GM18520 (cell line): ENCODE results near the gene EPHA3.

ENCODE experiments used
- ATAC-seq: cut with Tn5 transposase; IDR thresholded peaks from one replicate; pipeline ENCODE4 v1.9.1; 2021; ENCODE audit not compliant: unreplicated experiment

EPHA3 gene

DNA sequence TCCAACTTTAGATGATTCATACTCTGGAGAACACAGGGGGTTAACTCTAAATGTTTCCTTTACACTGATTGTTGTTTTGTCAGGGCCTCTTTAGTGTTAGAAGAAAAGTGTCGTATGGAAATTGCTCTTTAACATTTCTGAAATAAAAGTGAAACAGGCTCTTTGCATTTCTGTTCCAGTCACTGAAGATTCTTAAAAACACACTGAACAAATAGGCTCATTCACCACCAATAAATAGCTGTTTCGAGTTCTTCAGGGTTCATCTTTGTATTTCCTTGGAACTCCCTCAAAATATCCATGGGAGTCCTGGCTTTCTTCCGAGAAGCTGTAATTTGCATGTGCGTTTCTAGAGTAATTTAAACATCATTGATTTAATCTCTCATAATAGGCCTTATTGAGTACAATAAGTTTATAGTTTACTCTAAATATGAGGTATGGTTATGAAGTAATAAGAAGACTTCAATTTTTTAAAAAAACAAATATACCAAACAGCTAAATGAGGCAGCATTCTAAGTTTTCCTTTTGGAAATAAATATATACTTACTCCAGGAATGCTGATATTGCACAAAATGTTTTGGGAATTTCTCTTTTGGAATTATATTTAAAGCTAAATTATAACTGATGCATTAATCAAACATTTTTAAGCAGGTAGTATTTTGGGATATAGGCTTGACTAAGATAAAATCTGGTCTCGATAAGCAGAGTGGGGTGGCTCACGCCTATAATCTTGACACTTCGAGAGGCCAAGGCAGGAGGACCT, 327.4 kb downstream of the EPHA3 start:
- no peak for ATAC-seq

DNA sequence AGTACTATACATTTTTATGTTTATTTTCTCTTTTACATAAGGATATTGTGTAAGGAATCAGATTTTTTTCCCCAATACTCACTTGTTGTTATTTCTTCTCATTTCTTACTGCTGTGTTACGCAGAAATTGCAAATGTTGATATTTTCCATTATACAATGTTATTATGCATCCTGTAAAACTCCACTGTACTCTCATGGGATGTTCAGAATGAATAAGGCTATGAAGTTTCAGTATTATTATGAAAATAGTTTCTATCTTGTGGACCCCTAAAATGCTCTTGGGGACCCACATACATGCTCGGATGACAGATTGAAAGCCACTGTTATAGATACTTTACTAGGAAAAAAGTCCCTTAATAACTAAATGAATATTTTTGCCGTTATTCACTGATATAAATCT, 329.4 kb downstream of the EPHA3 start:
- ATAC-seq, result no peak

DNA sequence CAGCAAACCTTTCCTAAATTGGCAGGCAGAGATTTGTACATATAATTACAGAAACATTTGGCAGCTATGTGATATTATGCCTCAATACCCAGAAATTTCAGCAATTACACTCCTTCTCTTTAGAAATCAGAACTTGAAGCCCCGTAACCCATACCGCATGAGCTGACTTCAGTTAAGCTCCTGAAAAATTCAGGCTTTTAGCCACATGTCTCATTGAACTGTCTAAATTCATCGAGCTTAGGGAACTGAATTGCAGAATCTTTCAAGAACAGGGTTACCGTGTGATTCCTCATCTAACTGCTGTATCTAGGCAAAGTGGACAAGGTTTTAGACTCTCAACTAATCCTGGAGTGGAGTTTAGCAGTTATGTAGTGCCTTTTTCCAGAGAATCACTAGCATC, 333.0 kb downstream of the EPHA3 start:
- no peak for ATAC-seq

DNA sequence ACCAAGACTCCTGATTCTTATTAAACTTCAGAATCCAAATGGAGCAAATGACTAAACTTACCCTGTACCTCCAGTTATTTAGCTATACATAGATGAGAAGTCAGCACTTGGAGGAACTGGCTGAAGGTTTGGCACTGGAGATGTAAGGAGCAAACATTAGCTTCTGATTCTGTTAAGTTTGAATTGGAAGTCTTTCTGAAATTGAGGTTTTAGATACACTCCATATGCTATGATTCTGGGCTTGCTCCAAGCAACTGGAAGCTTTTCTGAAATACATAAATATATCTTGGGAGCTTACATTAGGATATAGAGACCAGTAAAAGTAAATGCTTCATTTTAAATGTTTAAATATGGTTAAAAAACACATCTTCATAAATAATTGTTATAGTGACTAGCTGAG, 333.7 kb downstream of the EPHA3 start:
- ATAC-seq, result no peak

DNA sequence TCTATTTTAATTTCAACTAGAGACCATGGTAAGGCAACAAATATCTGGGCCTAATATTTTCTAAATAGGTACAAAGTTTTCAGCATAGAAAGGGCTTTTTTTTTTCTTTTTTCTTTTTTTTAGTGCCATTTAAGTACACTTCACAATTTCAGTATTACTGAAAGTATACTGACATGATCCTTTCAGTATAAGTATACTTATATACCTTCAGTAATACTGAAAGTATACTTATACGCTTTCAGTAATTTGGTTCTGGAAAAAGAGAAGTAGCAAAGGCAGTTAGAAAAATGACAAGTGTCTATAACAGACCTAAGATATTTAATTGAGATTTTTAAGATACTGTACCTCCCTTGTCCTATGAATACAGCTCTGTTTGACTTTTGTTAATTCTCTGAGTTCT, 339.2 kb downstream of the EPHA3 start:
- no peak for ATAC-seq

DNA sequence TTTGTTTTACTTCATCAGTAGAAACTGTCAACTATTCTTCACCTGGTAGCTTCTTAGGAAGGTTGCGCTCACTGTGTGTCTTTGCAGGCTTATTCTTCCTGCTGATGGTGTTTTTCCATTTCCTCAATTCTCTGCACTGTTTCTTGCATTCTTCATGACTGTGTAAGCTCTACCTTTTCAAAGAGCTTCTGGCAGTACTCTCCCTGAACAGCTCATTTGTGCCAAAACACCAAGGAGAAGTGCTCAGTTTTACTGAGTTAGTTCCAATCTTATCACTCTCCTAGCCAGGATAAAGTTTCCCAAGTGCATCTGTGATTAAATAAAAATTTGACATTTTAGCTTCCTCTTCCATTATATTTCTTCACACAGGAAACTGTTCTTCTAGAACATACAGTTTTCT, 339.8 kb downstream of the EPHA3 start:
- no peak for ATAC-seq

DNA sequence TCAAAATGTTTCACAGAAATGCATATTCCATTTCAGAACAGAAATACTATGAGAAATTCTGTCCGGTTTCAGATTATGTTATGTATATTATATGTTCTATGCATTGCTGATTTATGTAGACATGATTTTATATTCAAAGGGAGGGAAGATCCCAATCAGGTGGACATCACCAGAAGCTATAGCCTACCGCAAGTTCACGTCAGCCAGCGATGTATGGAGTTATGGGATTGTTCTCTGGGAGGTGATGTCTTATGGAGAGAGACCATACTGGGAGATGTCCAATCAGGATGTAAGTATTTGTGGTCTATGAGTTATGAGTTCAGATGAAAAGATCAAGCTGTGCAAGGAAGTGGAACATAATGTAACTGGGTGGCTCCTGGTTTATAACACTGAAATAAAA, 341.7 kb downstream of the EPHA3 start:
- no peak for ATAC-seq

DNA sequence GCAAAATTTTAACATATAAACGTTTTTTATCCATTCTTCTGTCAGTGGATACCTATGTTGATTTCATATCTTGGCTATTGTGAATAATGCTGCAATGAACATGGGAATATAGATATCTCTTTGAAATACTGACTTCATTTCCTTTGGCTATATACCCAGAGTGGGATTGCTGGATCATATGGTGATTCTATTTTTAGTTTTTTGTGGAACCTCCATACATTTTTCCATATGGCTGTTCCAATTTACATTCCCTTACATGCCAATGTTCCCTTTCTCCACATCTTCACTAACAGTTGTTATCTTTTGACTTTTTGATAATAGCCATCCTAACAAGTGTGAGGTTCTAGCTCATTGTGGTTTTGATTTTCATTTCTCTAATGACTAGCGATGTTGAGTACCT, 344.6 kb downstream of the EPHA3 start:
- no peak for ATAC-seq

DNA sequence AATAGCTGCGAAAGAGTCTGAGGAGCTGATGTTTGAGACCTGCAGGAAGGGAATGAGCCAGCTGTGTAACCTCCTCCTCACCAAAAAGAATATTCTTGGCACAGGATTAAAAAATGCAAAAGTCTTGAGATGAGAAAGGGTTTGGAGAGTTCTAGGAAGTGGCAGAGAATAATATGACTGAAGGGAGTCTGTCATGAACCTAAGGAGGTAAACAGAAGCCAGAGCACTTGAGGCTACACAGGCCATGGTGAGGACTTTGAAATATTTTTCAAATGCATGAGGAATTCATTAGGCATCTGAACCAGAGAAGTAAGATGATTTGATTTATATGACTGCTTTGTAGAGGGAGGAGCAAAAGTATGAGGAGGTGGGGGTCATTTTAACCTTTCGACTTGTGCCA, 347.8 kb downstream of the EPHA3 start:
- ATAC-seq, result no peak

DNA sequence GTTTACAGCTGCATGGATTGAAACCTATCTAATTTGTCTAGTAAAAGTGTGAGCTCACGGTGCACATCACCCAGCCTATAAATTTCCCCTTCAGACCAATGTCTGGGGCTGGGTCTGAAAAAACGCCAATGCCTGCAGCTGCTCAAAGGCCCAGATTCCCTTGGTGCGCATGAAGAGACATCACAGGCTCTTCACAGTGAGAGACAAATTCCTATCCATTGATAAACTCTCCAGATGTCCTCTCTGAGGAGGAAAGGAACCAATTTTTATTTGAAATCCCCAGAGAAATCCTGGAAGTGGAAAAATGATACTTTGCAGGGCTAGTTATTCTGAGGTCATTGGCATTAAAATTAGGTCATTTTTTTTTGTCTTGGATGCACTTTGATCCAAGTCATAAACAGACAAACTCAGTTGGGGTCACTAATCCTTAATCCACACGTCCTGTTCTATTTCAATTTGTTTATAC, 360.5 kb downstream of the EPHA3 start:
- ATAC-seq, result no peak

DNA sequence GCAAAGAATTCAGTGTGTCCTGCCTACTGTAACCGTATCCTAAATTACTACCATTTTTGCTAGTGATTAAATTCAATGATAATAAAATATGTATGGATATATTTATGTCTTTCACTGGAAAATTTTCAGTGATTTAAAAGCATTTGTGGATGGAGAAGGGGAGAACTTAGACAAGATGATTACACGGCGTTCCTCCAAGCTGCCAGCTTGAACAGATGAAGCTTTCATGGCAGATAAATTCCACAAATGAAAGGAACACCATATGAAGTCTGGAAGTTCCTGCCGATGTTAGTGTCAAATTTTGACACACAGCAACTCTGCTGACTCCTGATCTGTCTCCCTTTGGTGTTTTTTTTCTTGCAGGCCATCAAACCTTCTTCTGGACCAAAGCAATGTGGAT, 364.7 kb downstream of the EPHA3 start:
- ATAC-seq, result no peak

DNA sequence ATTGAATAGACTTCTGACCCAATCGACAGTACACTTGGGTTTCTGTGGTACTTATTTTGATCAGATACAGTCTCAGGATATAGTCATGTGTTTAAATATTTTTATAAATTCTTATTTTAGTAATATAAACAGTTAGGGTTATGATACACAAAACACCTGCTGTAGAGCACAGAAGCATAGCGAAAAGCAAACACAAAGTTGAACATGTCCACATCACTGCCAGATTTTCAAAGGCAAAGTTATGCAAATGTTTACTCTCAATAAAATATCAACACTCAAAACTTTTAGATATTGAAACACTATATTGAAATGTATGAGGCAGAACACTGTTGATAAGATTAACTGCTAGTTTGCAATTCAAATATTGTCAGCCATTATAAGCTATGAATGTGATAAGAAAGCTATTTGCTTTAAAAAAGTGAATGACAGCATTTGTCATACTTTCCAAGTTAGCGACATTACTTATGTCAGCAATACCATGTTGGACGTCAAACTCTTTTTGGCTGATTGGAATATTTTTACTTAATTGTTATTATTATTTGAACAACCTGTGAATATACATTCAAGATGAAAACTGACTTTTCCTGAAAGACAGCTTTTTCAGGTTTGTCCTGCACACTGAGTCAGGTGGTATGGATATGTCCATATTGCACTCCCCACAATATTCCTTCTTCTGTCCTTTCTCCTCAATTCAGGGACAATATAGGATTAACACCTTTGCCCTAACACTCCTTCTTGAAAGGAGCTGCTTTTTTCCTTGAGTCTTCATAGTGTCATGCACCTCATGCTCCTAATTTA, 367.1 kb downstream of the EPHA3 start:
- no peak for ATAC-seq

DNA sequence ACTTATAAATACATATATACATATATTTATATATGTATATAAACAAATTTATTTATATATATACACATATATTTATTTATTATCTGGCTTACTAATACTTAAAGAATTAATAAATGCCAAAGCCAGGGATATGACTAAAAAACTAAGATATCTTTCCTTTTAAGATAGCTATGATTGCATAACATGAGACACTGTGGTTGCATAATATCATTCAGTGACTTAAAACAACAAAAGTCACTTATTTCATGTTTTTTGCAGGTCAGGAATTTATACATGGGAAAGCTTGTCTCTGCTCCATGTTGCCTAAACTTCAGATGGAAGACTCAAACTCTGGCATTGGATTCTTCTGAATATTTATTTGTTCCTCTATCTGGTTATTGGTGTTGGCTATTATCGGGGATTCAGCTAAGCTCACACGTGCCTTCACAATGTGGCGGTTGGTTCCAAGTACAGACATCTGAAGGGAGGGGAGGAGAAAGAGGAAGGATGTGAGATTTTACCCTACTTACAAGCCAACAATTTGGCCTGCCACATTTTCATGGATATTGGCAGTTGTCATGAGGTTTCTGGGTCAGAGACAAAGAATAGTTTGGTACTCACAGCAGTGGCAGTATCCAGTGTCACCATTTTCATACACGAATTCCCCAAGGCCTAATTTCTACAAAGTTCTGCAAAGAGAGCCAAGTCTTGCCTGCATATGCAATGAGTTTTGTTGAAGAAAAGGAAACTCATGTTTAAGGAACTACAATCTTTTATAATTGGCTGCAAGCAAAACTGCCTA, 381.6 kb downstream of the EPHA3 start:
- no peak for ATAC-seq

DNA sequence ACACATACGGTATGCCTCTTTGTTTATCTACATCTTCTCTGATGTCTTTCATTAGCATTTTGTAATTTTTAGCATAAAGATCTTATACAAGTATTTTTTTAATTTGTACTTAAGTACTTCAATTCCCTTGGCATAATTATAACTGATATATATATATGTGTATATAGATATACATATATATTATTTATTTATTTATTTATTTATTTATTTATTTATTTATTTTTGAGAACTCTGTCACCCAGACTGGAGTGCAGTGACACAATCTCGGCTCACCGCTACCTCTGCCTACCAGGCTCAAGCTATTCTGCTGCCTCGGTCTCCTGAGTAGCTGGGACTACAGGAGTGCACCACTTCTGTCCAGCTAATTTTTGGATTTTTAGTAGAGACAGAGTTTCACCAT, 382.7 kb downstream of the EPHA3 start:
- ATAC-seq, result no peak

DNA sequence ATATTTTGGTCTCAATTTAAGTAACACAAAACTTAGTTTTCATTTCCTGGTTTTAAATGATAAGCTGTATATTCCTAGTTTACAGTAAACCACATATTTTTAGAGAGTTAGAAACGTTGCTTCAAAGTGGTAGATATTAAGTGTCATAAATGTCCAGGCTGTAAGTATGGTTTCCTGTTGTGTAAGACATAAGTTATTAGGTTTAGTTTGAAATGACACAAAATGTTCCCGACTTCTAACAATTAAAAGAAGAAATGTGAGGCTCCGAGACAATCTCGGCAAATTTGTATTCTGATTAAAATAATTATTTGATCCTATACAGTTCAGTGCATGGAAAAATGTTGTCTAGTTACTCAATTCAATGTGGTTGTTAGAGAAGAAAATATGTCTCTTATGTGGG, 387.3 kb downstream of the EPHA3 start:
- no peak for ATAC-seq

DNA sequence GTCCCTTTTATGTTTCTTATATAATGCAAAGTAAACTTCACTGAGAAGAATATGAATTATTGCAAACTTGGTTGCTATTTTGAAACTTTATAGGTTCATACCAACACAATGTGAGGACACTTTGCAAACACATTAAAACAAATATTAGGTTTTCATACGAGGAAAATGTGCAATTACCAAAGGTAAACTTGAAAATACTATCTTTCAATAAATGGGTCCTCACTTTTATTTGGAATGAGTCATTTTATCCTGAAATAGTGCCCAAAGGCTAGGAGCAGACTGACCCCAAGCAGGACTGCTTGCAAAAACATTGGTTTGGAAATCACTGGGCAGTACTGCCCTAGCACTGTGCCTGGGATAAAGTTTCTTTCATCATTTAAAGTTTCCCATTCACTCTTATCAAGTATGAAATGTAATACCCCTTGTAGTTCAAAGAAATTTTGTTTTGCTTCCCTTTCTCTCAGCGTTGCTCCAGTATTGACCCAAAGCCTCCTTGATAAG, 396.5 kb downstream of the EPHA3 start:
- ATAC-seq, result no peak

DNA sequence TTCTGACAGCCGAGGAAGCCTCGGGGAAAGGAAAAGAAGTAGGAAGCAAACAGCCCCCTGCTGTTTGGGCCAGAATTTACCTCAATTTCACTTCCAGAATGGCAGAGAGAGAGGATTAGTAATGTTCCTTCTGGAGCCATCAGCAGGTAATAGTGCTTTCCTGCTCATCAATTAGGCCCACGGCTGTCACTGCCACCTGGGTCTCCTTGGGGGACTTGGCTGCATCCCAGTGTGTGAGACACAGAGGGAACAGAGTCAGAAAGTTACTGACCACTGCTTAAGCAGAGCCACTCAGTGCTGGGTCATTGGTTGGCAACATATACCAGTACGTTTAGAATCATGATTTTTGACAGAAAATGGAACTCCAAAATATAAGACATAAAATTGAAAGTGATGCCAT, 397.0 kb downstream of the EPHA3 start:
- no peak for ATAC-seq

DNA sequence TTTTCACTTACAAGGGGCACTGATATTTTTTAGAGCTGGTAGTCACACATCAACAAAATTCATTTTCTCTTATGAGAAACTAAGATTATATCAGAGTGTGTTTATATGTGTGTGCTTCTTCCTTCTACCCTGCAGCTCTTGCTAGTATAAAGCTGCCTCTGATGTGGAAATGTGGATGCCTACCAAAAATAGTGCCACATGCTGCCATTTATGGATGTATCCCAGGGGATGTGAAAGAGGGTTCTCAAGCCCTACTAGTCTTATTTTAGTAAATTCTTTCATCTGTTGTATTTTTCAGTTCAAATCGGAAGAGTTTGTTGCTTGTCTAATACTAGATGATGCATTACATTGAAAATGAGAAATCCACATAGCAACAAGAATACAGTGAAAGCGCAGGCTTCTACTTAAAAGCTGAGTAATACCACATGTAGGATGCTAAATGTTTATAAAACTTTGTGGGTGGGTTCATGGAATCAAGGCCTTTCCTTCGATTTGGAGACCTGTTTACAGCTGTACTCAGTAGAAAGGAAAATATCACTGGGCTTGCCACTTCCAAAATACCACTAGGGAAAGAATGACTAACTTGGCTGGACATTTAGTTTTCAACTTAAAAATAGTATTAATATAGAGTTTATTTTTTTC, 399.2 kb downstream of the EPHA3 start:
- no peak for ATAC-seq

DNA sequence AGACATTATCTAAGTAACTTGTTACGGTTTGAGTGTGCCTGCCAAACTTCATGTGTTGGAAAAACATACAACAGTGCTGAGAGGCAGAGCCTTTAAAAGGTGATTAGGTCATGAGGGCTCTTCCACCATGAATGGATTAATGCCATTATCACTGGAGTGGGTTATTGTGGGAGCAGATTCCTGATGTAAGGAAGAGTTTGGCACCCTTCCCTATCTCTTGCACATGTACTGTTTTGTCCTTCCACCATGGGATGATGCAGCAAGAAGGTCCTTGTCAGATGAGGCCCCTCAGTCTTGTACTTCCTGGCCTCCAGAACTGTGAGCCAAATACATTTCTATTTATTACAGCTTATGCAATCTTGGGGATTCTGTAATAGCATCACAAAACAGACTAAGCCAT, 413.9 kb downstream of the EPHA3 start:
- ATAC-seq, result no peak

DNA sequence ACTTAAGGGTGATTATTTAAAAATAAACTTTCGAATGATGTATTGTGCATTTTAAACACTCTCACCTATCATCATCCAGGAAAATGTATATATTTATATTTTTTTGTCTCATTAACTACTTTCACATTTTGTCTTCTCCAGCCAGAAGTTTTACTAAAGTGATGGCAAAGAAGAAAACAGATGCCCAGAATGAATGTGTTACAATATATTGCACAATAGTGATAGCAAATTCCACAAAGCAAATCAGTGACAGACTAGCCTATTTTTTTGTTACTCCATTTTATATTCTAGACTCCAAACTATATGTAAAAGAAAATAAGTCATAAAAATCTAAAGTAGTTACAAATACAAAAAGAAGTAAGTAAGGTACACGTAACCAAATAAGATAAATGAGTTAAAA, 414.7 kb downstream of the EPHA3 start:
- ATAC-seq, result no peak

DNA sequence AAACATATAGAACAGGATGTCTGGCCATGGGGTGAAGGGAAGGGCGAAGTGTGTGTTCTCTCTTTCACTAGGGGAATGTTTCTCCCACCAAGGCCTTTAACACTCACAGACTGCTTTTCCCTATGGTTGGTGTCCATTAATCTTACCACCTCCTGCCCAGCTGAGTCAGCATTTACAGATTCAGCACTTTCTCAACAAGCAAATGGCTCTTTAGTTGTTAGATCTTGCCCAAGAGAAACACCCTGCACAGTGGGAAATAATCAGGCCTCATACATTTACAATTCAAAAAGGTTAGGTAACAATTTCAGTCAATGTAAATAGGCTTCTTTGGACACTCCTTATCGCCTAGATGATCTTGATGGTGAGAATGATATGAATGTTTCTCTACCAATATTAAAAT, 418.2 kb downstream of the EPHA3 start:
- ATAC-seq, result no peak
